ENCODE measurements around the gene LAMA3.

Gene LAMA3

GRCh38 chr18:23868136-23868785, 179.0 kb downstream of the LAMA3 start:
- H3K27ac ChIP-seq: no peak overlapping the region
- DNase-seq (ENCODE audit: low read depth, low spot score): no peak

GRCh38 chr18:23870676-23871380, 181.6 kb downstream of the LAMA3 start:
- peak overlapping the region; percentile 83 for H3K27ac ChIP-seq

DNA sequence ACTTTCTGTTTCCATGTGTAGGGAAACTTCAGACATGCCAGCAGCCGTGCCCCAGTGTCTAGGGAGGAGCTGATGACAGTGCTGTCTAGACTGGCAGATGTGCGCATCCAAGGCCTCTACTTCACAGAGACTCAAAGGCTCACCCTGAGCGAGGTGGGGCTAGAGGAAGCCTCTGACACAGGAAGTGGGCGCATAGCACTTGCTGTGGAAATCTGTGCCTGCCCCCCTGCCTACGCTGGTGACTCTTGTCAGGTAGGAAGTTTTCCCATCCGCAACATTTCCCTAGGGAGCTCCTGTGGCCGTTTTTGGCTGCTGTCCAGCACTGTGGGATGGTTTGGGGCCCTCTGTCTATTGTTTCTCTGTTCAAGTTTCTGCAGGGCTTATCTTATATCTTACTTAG, 182.2 kb downstream of the LAMA3 start:
- H3K27ac ChIP-seq: peak overlapping the region; percentile 83
- DNase-seq (ENCODE audit: low read depth, low spot score): peak; percentile 71

More at GRCh38 chr18:23870676-23871380, 181.6 kb downstream of the LAMA3 start:
- DNase-seq (ENCODE audit: low read depth, low spot score): no peak

- H3K27ac ChIP-seq: peak overlapping the region; percentile 83
- peak; percentile 98 for DNase-seq (ENCODE audit: low read depth, low spot score)
These were observed 183.7 kb downstream of the LAMA3 start for GRCh38 chr18:23872701-23873550.

GRCh38 chr18:23875966-23876895, 187.0 kb downstream of the LAMA3 start:
- DNase-seq (ENCODE audit: low read depth, low spot score): no peak
- peak overlapping the region; percentile 83 for H3K27ac ChIP-seq

GRCh38 chr18:23876921-23877320, 187.7 kb downstream of the LAMA3 start:
- H3K27ac ChIP-seq: peak overlapping the region; percentile 83
- no peak for DNase-seq (ENCODE audit: low read depth, low spot score)

GRCh38 chr18:23877371-23877770, 188.1 kb downstream of the LAMA3 start:
- peak overlapping the region; percentile 83 for H3K27ac ChIP-seq
- no peak for DNase-seq (ENCODE audit: low read depth, low spot score)

DNA sequence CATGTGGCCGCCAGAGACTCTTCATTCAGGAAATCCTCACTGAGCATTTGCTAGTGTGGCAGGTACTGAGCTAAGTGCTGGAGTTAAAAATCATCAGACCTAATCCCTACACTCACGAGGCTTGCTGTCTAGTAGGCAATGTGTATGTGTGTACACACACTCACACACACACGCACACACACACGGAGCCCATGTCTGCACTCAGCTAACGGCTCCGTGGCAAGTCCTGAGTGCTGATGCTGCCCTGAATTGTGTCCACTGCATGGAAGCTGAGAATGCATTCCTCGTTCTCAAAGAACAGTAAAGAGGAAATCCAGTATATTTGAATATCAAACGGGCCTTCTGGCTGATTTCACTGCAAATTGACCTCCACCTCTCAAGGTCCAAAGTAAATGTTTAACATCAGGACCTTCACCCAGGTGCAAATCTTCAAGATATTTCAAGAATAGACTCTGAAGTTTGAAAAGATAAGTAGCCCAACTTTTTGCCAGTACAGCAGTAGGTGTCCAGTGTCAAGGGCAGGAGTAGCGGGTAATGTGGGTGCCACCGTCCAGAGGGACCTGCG, 189.2 kb downstream of the LAMA3 start:
- peak overlapping the region; percentile 83 for H3K27ac ChIP-seq
- DNase-seq (ENCODE audit: low read depth, low spot score): no peak

GRCh38 chr18:23879126-23879525, 189.9 kb downstream of the LAMA3 start:
- no peak for DNase-seq (ENCODE audit: low read depth, low spot score)
- H3K27ac ChIP-seq: no peak overlapping the region

- DNase-seq (ENCODE audit: low read depth, low spot score): no peak
- H3K27ac ChIP-seq: peak overlapping the region; percentile 89
These were observed 190.3 kb downstream of the LAMA3 start for GRCh38 chr18:23879544-23879943.

GRCh38 chr18:23879966-23880565, 190.8 kb downstream of the LAMA3 start:
- peak overlapping the region; percentile 89 for H3K27ac ChIP-seq
- no peak for DNase-seq (ENCODE audit: low read depth, low spot score)

DNA sequence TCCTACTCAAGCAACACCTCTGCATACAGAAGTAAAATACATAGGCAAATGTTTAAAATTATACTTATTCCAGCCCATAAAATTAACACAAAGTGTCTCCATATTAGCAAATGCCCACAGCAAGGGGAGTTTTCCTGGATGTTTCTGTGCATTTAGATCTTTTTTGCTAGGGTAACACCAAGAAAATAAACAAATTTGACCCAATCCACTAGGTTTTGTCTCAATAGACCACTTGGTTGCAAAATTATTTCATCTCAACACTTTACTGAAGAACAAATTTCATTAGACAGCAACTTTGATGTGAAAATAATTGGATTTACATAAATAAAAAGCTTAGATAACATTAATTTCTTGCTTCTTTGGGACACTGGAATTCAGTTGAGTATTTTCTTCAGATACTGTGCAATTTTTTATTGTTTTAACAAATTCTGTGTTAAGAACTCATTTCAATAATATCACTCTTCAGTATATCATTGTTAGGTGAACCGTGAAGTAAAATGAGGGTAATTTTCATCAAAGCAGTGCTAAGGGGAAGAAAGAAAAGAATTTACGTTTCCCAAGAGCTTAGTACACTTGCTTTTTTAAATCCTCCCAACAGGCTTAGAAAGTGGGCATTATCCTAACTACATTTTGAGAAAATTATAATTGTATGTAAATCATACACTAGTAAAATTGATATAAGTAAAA, 191.8 kb downstream of the LAMA3 start:
- DNase-seq (ENCODE audit: low read depth, low spot score): no peak
- H3K27ac ChIP-seq: peak overlapping the region; percentile 89

DNA sequence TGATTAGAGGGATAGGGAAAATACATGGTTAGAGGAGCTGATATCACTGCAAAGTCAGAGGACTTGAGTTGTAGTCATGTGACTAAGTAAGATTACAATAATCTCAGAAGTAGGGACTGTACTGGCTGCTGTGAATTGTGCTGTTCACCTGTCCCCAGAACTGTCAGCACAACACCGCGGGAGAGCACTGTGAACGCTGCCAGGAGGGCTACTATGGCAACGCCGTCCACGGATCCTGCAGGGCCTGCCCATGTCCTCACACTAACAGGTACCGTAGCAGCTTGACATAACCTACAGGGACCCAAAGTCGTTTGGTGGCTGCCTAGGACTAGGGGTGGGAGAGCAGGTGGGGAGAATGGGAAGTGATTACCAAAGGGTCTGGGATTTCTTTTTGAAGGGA, 192.5 kb downstream of the LAMA3 start:
- H3K27ac ChIP-seq: peak overlapping the region; percentile 89
- DNase-seq (ENCODE audit: low read depth, low spot score): no peak

DNA sequence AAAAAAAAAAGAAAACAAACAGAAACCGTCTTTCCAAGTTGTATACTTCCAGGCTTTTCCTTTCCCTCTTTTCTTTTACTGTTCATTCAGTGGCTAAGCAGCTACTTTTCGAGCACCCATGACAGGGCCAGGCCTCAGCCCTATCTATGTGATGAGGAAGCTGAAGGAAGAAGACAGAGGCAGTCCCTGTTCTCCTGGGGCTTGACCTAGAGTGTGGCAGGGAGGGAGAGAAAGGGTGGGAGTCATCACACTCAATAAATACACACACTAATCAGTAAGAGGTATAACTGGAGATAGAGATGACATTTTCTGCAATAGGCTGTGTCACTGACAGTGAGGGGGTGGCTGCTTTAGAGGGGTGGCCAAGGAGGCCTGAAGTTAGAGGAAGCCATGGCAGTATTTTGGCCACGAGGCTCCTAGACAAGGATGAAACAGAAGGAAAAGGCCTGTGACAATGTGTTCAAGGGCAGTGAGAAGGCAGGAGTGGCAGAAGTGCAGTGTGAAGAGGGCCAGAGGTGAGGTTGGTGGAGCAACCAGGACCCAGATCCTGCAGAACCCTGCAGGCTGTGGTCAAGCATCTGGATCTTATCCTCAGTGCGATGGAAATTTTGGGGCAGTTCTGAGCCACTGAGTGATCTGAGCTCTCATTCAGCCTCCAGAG, 193.5 kb downstream of the LAMA3 start:
- H3K27ac ChIP-seq: peak overlapping the region; percentile 89
- no peak for DNase-seq (ENCODE audit: low read depth, low spot score)

DNA sequence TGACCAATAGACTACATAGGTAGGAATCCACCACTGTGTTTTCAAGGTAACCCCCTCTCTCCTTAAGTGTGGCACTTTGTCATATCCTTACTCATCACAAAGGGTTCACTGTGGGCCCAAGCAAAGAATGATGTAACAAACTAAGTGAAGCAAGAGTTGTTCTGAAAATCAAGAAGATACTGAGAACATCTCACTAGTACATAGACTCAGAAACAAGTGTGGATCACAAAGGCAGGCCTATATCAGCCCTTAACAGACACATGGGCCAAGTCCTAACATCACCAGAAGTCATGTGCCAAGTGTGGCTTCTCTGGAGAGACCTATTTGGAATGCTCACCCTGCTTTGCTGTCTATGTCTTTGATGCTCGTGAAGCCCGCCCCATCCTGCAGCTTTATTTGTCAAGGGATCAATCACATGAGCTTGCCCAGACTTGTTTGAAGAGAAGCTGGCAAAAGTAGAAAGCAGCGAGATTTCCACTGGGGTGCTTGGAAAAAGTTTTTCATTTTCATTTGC, 194.1 kb downstream of the LAMA3 start:
- H3K27ac ChIP-seq: peak overlapping the region; percentile 89

GRCh38 chr18:23884681-23885375, 195.6 kb downstream of the LAMA3 start:
- peak overlapping the region; percentile 89 for H3K27ac ChIP-seq
- DNase-seq (ENCODE audit: low read depth, low spot score): no peak

More for the DNA sequence above, 194.1 kb downstream of the LAMA3 start:
- DNase-seq (ENCODE audit: low read depth, low spot score): peak; percentile 53

DNA sequence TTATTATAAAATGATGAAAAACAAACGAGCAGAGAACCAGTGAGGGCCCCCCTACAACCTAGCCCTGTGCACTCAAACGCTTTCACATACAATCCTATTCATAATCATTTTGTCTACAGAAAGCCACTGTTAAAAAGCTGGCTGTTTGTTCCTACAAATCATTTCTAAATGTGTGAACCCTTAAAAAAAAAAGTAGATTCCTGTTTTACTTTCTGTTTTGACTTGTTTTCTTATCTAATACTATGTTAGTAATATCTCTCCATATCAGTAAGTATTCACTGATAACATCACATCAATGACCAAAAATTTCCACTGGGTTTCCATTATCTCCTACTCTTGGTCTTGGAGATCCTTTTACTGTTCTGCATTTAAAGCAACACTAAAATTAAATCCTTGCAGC, 196.5 kb downstream of the LAMA3 start:
- H3K27ac ChIP-seq: peak overlapping the region; percentile 89
- DNase-seq (ENCODE audit: low read depth, low spot score): no peak
